Keratinocyte (primary cell): ENCODE data around the gene ACADM.

ENCODE experiments used
- CTCF ChIP-seq, 3 experiments: IDR thresholded peaks in 1 of 3; conservative IDR thresholded peaks in 1 of 3; optimal IDR thresholded peaks in 1 of 3; 2 replicates in 2 of 3; 3 replicates in 1 of 3; pipeline versions ENCODE3 to v1.5.1; 2011; ENCODE audit warnings: low read length in 3 of 3, mild to moderate bottlenecking in 3 of 3, moderate library complexity in 2 of 3, control low read depth in 1 of 3, inconsistent platforms in 1 of 3; ENCODE audit not compliant: insufficient read depth in 2 of 3; ENCODE audit errors: extremely low read depth in 1 of 3
- EZH2 ChIP-seq: IDR thresholded peaks from one replicate; pipeline ENCODE4 v1.6.1; 2012; ENCODE audit warnings: inconsistent platforms, mild to moderate bottlenecking, low read length, moderate library complexity

- no peak for TF ChIP-seq CTCF (optimal IDR thresholded peaks at IDR 0.05 in 1 of 3, IDR thresholded peaks at IDR 0.05 in 1 of 3, conservative IDR thresholded peaks at IDR 0.05 in 1 of 3; ENCODE audit: extremely low read depth in 1 of 3, insufficient read depth in 2 of 3, low read length in 3 of 3)
- TF ChIP-seq EZH2 = no peak
These were observed 12.2 kb upstream of the ACADM start for GRCh38 chr1:75712306-75712705.
